Stimulated activated naive CD8-positive, alpha-beta T cell treated with anti-CD3 and anti-CD28 coated beads, Interleukin-15, Interleukin-2, amounts not matched to agents 100 ng/mL and 50 ng/mL, for 24 hours (primary cell): Measurements from ENCODE around the gene CHCHD6.

Experiments used
- H3K27ac Mint-ChIP-seq: one replicate; pipeline ENCODE4 v1.8.0; 2021; ENCODE audit warnings: mild to moderate bottlenecking, mixed read lengths
- H3K27me3 Mint-ChIP-seq: one replicate; pipeline ENCODE4 v1.8.0; 2021; ENCODE audit warnings: mixed read lengths
- H3K36me3 Mint-ChIP-seq: one replicate; pipeline ENCODE4 v1.8.0; 2021; ENCODE audit warnings: low read depth, mixed read lengths
- H3K4me1 Mint-ChIP-seq: one replicate; pipeline ENCODE4 v1.8.0; 2021; ENCODE audit warnings: low read depth, mixed read lengths
- H3K4me3 Mint-ChIP-seq: one replicate; pipeline ENCODE4 v1.8.0; 2021; ENCODE audit warnings: mild to moderate bottlenecking, mixed read lengths
- H3K9me3 Mint-ChIP-seq: one replicate; pipeline ENCODE4 v1.8.0; 2021; ENCODE audit warnings: mixed read lengths

Gene CHCHD6, protein sequence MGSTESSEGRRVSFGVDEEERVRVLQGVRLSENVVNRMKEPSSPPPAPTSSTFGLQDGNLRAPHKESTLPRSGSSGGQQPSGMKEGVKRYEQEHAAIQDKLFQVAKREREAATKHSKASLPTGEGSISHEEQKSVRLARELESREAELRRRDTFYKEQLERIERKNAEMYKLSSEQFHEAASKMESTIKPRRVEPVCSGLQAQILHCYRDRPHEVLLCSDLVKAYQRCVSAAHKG

GRCh38 chr3:126703512-126704493 lies at the start of gene CHCHD6:
Gene CHCHD6 (plus strand): TSS chr3:126704240. CDS start chr3:126704313, 73 bp downstream.
- no peaks in the 10 kb centered on the region for H3K9me3 Mint-ChIP-seq
- peaks cover 31% of the 10 kb centered on the region for H3K27me3 Mint-ChIP-seq
- peaks cover 16% of the 10 kb centered on the region for H3K4me1 Mint-ChIP-seq

GRCh38 chr3:126654571-126655383 lies 49.3 kb upstream of the CHCHD6 start, which contains the start of gene TXNRD3:
Gene TXNRD3 (minus strand): TSS chr3:126655124.
- Mint-ChIP-seq H3K4me1 (peaks cover 6% of the 10 kb centered on the region), H3K9me3 (no peaks in the 10 kb centered on the region), H3K27ac (peak within 1 kb of the TSS; percentile 70), H3K27me3 (peaks cover 13% of the 10 kb centered on the region), H3K4me3 (peak within 1 kb of the TSS; percentile 82), H3K36me3 (peaks cover 3% of the 10 kb centered on the region)

More at GRCh38 chr3:126703512-126704493, at the start of gene CHCHD6:
- H3K4me3 Mint-ChIP-seq: peak within 1 kb of the TSS; percentile 91
- H3K27ac Mint-ChIP-seq: peak within 1 kb of the TSS; percentile 92
- H3K36me3 Mint-ChIP-seq: peaks cover 14% of the 10 kb centered on the region

DNA sequence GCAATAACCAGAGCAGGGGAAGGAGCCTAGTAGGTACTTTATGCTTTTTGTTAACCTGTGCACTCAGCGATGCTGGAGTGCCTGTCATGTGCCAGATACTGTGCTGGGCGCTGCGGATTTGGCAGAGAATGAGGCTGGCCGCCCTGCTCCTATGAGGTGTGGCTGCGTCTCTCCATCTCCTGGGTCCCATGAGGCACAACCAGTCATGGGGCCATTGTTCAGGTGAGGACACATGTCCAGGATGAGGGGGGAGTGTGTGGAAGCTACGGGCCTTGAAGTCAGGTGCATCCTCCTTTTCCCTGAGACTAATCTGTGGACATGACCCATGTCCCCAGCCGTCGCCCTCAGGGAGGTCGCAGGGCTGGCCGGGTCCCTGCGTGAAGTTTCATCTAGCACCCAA lies 48.2 kb upstream of the CHCHD6 start:
- H3K27ac Mint-ChIP-seq: no peak overlapping the region
- H3K27me3 Mint-ChIP-seq: peaks cover 13% of the 10 kb centered on the region
- no peaks in the 10 kb centered on the region for H3K9me3 Mint-ChIP-seq
- peaks cover 6% of the 10 kb centered on the region for H3K4me1 Mint-ChIP-seq
- no peaks in the 10 kb centered on the region for H3K36me3 Mint-ChIP-seq
- peak overlapping the region; percentile 81 for H3K4me3 Mint-ChIP-seq

DNA sequence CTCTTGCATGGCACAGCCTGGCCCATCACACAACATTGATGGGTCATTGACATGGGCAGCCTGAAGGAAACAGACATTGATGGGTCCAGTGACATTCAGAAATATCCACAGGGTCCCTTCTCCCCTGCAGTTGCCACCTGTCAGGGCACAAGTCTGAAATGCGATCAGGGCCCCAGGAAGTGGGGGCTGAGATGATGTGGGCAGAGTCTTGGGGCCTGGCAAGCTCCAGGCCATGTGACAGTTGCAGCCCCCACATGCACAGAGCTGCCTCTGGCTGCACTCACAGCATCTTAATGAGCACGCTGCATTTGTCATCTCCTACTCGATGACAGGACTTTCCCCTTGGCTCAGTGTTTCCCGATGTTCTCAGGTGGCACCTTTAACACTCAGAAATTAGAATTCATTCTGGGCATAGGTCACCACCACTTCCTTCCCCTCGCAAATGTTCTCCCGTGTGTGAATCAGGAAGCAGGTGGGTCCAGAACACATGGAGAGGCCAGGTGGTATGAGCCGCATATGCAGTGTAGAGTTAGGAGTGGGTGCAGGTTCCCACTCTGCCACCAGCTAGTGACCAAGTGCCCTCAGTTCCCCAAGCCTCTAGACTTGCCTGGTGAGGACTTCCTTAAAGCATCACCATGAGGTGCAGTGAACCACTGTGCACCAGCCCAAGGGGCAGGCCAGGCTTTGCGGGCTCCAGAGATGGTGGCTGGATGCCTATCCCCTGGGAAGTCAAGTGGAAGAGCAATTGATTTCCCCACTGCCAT lies 47.5 kb upstream of the CHCHD6 start:
- peaks cover 17% of the 10 kb centered on the region for H3K27me3 Mint-ChIP-seq
- H3K36me3 Mint-ChIP-seq: no peaks in the 10 kb centered on the region
- H3K4me1 Mint-ChIP-seq: peaks cover 6% of the 10 kb centered on the region
- H3K27ac Mint-ChIP-seq: no peak overlapping the region
- H3K9me3 Mint-ChIP-seq: no peaks in the 10 kb centered on the region
- no peak overlapping the region for H3K4me3 Mint-ChIP-seq

DNA sequence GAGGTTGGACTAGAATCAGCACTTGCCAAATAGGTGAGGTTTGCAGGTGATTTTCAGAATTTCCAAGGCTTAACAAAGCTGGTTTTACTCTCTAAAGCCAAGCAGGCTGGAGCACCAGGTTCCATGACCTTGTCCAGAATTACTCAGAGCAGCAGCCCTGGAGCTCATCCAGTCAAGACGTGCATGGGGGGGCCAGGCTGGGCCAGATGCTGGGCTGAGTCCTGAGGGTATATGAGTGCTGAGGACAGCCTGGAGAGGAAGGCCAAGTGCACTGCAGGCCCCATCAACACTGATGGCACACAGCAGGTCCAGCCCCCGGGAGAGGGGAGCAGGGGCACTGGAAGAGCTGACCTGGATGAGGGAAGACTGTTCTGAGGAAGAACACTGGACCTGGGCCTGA lies 46.1 kb upstream of the CHCHD6 start:
- H3K9me3 Mint-ChIP-seq: no peaks in the 10 kb centered on the region

DNA sequence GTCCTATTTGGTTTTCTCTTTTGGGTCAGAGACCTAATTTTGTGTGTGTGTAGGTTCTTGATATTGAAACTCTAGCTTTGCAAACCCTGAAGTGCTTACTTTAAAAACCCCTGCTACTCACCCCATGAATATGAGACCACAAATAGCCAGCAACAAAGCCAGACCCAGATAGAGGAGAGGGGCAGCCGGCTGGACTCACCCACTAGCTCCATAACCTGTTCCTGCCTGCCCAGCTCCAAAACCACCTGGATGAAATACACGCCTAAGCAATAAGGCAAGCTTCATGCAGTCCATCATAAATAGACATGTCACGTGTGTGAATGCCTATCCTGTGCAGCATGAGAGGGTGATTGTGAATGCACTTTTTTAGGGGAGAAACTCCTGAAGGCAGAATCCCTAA lies 45.5 kb upstream of the CHCHD6 start:
- Mint-ChIP-seq H3K27ac (no peak overlapping the region), H3K36me3 (no peaks in the 10 kb centered on the region), H3K4me3 (no peak overlapping the region), H3K27me3 (peaks cover 7% of the 10 kb centered on the region), H3K4me1 (peaks cover 6% of the 10 kb centered on the region), H3K9me3 (no peaks in the 10 kb centered on the region)

More for the DNA sequence above, 46.1 kb upstream of the CHCHD6 start:
- H3K27ac Mint-ChIP-seq: no peak overlapping the region
- peaks cover 13% of the 10 kb centered on the region for H3K27me3 Mint-ChIP-seq
- no peak overlapping the region for H3K4me3 Mint-ChIP-seq
- H3K4me1 Mint-ChIP-seq: peaks cover 6% of the 10 kb centered on the region
- H3K36me3 Mint-ChIP-seq: no peaks in the 10 kb centered on the region

DNA sequence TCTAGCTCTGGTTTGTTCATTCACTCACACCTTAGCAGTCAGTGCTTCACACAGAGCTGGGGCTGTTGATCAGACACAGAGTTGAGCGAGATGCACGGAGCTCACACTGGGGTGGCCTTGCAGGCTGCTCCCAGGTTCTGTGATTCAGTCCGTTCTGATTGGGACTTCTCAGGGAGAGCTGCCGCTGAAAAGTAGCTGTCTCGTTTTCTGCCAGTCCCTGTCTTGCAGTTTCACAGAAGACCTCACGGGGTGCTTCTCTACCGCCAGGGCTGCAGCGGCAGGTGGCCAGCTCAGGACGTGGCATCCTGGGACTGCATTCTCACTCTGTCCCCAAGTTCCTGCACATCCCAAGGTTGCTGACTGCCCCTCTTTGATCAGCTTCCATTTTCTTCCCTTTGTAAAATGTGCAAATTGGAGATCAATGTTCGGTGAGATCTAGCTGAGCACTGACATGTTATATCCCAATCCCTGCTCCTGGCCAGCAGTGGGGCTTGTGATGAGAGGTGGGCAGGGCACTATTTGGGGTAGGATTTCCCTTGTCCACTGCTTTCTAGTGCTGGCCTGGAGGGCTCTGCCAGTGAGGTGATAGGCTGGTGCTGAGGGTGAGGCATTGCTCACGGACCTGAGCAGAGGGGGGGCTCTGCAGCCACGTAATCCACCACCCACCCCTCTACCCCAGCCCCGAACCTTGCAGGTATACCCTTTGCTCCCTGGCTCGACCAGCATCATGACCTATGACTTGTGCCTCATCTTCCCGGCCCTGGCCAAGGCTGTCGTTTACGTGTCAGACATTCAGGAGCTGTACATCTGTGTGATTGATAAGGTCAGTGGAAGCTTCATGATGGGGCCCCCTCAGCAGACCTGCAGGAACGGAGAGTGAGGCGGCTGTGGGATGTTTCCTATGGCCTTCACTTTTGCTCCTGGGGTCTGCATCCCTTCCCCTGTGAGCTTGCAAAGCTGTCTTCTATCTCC lies 43.8 kb upstream of the CHCHD6 start:
- Mint-ChIP-seq H3K4me3 (no peak overlapping the region), H3K27me3 (peaks cover 7% of the 10 kb centered on the region), H3K36me3 (no peaks in the 10 kb centered on the region), H3K4me1 (peaks cover under 1% of the 10 kb centered on the region), H3K9me3 (no peaks in the 10 kb centered on the region), H3K27ac (no peak overlapping the region)

GRCh38 chr3:126661532-126662364 lies 42.3 kb upstream of the CHCHD6 start:
- H3K36me3 Mint-ChIP-seq: no peaks in the 10 kb centered on the region
- no peak overlapping the region for H3K27ac Mint-ChIP-seq
- peaks cover 7% of the 10 kb centered on the region for H3K27me3 Mint-ChIP-seq
- H3K4me1 Mint-ChIP-seq: no peaks in the 10 kb centered on the region
- H3K4me3 Mint-ChIP-seq: no peak overlapping the region
- no peaks in the 10 kb centered on the region for H3K9me3 Mint-ChIP-seq

- H3K27me3 Mint-ChIP-seq: peaks cover 7% of the 10 kb centered on the region
These were observed 40.8 kb upstream of the CHCHD6 start for GRCh38 chr3:126663257-126663656.

GRCh38 chr3:126663750-126664149 lies 40.3 kb upstream of the CHCHD6 start:
- H3K36me3 Mint-ChIP-seq: no peaks in the 10 kb centered on the region
- H3K27me3 Mint-ChIP-seq: peaks cover 7% of the 10 kb centered on the region
- H3K9me3 Mint-ChIP-seq: no peaks in the 10 kb centered on the region
- H3K4me3 Mint-ChIP-seq: no peak overlapping the region
- H3K27ac Mint-ChIP-seq: no peak overlapping the region
- H3K4me1 Mint-ChIP-seq: no peaks in the 10 kb centered on the region

More at GRCh38 chr3:126663257-126663656, 40.8 kb upstream of the CHCHD6 start:
- Mint-ChIP-seq H3K36me3 (no peaks in the 10 kb centered on the region), H3K4me3 (no peak overlapping the region), H3K9me3 (no peaks in the 10 kb centered on the region), H3K27ac (no peak overlapping the region), H3K4me1 (no peaks in the 10 kb centered on the region)

GRCh38 chr3:126664591-126665214 lies 39.3 kb upstream of the CHCHD6 start:
- H3K27me3 Mint-ChIP-seq: peaks cover 7% of the 10 kb centered on the region
- no peaks in the 10 kb centered on the region for H3K9me3 Mint-ChIP-seq
- H3K36me3 Mint-ChIP-seq: no peaks in the 10 kb centered on the region
- H3K4me3 Mint-ChIP-seq: no peak overlapping the region
- no peak overlapping the region for H3K27ac Mint-ChIP-seq
- no peaks in the 10 kb centered on the region for H3K4me1 Mint-ChIP-seq

GRCh38 chr3:126665221-126665936 lies 38.7 kb upstream of the CHCHD6 start:
- no peaks in the 10 kb centered on the region for H3K36me3 Mint-ChIP-seq
- no peaks in the 10 kb centered on the region for H3K4me1 Mint-ChIP-seq
- no peak overlapping the region for H3K4me3 Mint-ChIP-seq
- H3K9me3 Mint-ChIP-seq: no peaks in the 10 kb centered on the region
- no peak overlapping the region for H3K27ac Mint-ChIP-seq
- peaks cover 7% of the 10 kb centered on the region for H3K27me3 Mint-ChIP-seq
